GM21367 (cell line): ENCODE results near the gene CTCFL.

Experiments used
- ATAC-seq: cut with Tn5 transposase; IDR thresholded peaks from one replicate; pipeline ENCODE4 v1.9.1; 2021; ENCODE audit not compliant: unreplicated experiment

Gene CTCFL, protein sequence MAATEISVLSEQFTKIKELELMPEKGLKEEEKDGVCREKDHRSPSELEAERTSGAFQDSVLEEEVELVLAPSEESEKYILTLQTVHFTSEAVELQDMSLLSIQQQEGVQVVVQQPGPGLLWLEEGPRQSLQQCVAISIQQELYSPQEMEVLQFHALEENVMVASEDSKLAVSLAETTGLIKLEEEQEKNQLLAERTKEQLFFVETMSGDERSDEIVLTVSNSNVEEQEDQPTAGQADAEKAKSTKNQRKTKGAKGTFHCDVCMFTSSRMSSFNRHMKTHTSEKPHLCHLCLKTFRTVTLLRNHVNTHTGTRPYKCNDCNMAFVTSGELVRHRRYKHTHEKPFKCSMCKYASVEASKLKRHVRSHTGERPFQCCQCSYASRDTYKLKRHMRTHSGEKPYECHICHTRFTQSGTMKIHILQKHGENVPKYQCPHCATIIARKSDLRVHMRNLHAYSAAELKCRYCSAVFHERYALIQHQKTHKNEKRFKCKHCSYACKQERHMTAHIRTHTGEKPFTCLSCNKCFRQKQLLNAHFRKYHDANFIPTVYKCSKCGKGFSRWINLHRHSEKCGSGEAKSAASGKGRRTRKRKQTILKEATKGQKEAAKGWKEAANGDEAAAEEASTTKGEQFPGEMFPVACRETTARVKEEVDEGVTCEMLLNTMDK

DNA sequence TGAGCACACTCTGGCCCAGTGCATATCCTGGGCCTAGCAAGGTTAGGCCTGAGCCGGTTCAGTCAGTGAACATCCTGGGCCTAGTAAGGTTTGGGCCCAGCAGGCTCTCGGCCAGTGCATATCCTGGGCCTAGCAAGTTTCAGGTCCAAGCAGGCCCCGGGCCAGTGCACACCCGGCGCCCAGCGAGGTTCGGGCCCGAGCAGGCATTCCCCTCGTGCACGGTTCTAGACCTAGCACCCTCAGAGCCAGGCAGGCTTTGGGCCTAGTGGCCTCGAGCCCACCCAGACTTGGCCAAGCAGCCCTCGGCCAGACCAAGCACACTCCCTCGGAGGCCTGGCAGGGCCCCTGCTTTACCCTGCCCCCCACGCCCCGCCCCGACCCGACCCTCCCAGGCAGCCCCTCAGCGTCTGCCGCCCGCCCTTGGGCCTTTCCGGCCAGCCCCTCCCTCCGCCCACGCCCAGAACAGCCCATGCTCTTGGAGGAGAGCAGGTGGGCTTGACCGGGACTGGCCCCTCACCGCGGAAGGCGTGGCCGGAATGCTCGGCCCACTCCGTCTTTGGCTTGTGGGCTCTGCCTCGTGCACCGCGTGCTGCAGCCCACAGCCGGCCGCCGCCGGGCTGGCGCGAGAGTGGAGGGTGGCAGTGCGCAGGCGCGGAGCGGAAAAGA is at the start of gene CTCFL:
Gene CTCFL, minus strand, starts transcription at position 630 of the 666 bp plus-strand sequence. CDS start 935 bp downstream, outside the sequence.
- ATAC-seq, result no peak

DNA sequence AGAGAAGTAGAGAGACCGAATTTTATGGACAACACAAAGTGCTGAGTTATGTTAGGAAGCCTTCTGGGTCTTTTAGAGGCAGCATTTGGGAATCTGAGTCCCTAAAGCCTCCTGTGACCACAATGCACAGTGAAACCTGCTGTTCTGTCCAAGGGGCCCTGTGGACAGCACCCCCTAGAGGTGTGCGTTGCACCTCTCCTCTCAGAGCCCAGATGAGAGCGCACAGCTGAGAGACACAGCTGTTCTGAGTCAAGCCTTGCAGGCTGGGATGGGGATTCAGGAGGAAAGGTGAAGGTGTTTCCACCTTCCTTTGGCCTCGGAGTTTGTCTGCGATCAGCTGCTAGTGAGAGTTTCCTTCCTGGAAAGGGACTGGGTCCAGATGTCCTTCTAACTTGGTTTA is 49.0 kb upstream of the CTCFL start:
- ATAC-seq, result no peak

DNA sequence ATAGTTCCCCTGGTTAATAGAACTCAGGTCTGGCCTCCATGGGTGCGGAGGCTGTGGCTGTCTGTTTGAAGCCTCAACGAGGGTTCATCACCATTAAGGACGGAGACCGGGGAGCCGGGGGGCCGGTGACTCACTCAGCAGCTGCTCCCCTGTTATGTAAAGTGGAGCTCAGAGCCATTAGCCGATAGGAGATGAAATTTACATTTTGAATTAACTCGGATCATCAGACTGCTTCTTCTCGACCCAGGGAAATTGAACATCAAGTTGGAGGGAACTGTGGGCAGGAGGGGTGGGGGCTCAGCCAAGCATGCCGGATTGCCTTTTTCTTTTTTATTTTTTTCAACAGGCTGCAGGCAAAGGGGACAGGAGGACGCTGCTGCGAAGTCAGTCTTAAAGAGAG is 48.3 kb upstream of the CTCFL start:
- ATAC-seq, result no peak

DNA sequence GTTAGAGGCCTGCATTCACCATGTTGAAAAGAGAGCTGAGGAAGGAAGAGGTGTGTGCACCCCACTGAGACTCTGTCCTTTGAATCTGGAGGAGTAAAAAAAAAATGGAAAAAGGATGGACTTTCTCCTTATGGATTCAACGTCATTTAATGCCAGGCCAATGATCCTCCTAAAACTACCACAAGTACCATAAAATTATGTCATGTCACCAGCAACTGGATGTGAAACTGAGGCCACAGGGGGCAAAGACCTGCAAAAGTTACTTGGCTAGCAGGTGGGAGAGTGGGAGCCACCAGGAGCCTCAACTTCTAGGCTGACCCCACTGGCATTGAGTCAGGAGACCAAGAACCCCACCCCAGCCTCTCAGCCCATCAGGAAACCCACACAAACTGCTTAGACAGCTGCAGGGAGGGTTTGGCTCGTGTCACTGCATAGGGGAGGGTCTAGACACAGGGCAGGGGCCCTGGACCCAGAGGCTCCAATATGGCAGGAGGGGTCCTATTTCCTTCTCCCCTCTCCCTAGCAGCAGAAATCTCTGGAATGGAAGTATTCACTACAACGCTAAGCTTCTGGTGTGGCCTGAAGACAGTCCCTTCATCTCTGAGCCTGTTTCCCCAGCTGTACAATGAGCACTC is 47.0 kb upstream of the CTCFL start:
- ATAC-seq, result no peak

DNA sequence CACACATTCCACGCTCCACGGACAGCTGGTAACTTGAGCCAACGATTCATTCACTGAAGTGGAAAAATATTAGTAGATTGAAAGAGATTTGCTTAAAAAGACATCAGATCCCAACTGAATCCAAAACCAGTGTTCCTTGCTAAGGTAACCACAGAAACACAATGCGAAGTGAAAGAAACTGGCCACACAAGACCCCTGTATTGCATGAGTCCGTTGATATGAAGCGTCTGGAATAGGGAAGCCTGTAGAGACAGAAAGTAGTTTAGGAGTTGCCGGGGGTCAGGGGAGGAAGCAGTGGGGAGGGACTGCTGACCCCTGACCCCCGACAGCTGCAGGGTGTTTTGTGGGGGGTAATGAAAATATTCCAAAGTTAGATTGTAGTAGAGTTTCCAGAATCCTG is 46.0 kb upstream of the CTCFL start:
- no peak for ATAC-seq

DNA sequence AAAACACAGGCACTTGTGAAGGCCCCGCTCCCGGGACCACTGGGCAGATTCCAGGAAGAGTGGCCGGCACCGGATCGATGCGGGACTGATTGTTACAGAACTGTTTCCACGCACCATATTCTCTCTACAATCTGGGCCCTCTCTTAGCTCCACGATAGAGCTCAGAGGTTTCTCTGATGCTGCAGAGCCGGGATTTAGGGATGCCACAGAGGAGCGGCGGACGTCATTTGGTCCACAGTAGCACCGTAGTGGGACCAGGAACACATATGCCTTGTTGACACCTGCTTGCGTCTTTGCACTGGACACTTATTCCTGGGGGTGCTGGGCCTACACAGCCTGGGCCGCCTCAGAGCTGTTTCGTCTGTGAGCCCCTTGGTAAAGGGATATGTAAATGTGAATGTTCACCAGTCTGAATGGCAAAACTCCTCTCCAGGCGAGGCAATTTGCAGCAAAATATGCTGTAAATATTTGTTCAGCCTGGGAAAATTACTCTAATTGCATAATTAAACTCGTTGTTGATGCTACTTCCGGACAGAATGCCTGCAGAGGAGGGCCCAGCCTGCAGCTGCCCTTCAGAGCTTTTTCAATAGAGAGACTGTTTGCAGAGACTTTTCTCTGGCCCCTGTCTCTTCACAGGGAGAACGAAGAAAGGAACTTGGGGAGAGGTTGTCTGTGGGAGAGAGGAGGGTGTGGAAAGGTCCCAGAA is 45.4 kb upstream of the CTCFL start:
- no peak for ATAC-seq

DNA sequence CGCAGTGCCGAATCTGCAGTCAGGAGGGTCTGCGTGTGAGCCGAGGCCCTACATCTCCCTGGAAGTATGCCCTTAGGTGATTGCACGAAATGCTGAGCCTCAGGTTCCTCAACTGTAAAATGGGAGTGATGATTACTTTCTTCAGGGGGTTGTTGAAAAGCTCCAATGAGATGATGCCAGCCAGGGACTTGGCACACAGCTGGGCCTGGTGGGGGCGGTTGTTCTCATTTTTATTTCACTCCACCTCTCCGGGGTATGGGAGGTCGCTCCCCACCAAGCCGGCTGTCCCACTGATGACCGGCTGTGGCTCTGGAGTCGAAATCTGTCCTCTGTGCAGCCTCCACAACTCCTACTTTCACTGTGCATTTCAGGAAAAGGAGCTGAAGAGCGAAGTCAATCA is 44.0 kb upstream of the CTCFL start:
- no peak for ATAC-seq

DNA sequence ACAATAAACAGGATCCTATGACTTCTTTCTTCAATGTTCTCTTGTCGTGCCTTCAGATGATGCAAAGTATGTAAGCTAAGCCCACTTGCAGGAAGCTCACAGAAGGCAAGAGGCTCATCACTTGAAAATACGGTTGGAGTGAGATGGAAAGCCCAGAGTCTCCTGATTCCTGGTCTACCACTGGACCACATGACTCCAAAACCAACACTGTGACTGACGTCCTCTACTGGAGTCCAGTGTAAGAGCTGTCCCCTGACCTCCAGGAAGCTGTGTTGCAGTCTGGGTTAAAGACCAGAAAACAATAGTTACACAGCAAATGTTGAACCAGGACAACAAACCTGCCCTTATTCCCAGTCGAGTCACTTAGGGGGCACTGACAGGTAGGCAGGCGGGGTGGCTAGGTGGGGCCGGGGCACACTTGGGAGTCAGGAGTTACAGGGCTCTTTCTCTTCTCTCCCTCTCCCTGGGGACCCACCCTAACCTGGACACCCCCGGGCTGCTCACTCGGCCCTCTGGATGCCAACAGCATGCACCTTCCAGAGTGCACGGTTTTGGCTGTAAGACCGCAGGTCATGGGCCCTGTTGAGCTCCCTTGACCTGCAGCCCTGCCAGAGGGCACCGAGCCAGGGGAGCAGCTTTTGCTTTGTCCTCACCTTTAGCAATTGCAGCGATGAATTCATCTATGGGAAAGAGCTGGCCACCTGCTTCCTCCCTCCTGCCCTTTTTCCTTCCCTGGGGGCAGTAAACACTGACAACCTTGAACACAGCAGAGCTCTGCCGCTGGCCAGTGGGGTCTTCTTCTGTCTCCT is 43.4 kb upstream of the CTCFL start:
- no peak for ATAC-seq

DNA sequence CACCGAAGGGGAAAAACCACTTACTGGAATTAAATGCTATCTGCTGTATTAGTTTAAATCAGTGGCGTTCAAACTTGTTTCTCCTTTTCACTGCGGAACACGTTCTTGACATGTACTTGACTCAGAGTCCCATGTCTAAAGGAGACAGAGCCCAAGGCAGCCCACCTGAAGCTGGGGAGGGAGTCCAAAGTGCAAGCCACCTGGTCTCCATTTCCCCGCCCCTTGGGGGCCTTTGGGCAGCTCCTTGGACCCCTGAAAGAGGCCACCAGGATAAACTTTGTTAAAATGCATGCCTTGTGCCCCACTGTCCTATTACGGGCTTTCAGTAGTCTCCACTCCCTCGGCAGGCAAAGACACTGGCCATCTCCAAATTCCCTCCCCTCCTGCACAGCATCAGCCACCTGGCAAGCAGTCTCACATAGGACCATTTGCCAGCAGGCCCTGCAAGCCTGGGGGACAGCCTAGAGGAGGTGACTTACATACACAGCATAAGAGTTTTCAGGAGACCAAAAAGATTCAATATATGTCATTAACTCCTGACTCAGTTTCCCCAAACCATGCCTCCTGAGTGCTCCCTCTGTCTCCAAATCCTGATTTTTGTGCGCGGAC is 42.6 kb upstream of the CTCFL start:
- ATAC-seq, result no peak

DNA sequence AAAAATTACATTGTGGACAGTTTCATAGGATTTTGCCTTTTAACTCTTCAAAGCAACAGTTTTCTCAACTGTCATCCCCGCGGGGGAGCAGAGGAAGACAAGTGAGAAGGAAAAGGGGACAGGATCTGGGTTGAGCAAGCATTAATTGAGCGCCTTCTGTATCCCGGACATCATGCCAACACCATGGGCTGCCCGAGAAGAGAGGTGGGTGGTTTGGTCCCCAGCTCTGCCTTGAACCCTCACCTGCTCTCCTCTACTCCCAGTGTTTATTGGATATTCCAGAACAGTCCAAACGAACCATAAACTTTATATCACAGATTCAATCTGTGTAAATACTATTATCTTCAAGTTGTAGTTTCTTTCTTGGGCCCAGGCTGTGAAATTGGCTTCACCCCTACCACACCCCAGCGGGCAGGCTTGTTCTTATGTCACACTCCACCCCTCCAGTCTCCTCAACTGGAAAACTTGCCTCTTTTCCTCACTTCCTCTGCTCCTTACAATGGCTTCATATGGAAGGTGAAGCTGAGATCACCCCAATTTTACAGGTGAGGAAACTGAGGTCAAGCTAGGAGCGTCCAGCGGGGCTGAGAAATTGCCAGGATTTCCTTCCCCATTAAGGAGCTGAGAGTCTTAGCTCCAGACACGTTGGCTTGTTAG is 42.0 kb upstream of the CTCFL start:
- ATAC-seq, result no peak

DNA sequence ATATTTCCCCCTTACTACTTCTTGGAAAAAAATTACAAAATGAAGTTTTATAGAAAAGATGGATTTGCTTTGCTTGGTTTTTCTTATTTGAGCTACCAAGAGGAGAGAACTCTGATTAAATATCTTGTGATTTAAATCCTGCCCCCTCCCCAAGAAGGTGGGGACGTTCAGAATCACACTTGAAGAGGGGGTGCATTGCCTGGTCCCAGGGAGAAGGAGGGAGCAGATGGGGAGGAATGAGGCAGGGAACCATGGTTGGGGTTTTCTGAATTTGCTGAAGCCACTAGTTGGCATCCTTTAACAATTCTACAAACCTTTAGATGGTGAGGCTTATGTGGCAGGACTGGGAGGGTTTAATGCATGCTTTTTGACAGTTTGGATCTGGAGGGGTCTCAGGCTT is 41.5 kb upstream of the CTCFL start:
- ATAC-seq, result no peak

DNA sequence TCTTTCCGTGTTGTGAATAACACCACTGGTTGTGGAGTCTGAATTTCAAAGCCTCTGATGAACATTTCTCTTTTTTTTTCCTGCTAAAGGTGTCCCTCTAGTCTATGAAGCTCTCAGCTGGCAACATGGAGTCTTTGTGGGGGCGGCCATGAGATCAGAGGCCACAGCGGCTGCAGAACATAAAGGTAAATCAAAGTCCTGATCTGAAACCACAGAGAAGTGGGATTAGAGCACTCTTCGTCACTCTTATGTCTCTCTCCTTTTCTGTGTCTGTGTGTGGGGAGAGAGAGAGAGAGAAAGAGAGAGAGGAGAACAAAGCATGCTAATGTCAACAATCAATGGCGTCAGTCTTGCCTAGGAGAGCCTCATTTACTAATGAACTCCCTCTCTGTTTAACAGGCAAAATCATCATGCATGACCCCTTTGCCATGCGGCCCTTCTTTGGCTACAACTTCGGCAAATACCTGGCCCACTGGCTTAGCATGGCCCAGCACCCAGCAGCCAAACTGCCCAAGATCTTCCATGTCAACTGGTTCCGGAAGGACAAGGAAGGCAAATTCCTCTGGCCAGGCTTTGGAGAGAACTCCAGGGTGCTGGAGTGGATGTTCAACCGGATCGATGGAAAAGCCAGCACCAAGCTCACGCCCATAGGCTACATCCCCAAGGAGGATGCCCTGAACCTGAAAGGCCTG is 40.2 kb upstream of the CTCFL start:
- ATAC-seq, result no peak

DNA sequence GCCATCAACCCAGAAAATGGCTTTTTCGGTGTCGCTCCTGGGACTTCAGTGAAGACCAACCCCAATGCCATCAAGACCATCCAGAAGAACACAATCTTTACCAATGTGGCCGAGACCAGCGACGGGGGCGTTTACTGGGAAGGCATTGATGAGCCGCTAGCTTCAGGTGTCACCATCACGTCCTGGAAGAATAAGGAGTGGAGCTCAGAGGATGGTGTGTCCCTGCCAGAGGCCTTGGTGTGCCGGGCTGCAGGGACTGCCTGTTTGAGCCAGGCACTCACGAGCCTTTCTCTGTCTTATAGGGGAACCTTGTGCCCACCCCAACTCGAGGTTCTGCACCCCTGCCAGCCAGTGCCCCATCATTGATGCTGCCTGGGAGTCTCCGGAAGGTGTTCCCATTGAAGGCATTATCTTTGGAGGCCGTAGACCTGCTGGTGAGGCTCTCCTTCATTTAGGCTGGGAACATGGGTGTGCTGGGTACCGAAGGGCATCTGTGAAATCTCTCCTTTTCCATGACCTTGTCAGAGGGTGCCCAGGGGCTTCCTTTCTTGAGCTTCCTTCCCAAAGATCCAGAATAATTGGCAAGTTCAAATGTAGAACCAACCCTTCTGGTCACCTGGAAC is 39.4 kb upstream of the CTCFL start:
- no peak for ATAC-seq

DNA sequence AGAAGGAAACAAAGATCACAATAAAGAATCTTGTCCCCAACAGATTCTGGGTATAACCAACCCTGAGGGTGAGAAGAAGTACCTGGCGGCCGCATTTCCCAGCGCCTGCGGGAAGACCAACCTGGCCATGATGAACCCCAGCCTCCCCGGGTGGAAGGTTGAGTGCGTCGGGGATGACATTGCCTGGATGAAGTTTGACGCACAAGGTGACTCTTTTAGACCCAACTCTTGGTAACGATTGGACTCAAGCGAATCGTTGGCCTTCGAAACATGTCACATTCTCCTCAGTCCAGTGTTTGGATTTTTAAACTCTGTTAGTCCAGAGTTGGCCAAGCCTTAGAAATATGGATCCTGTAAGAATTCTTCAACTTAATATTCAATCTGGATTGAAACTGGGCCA is 38.6 kb upstream of the CTCFL start:
- no peak for ATAC-seq

DNA sequence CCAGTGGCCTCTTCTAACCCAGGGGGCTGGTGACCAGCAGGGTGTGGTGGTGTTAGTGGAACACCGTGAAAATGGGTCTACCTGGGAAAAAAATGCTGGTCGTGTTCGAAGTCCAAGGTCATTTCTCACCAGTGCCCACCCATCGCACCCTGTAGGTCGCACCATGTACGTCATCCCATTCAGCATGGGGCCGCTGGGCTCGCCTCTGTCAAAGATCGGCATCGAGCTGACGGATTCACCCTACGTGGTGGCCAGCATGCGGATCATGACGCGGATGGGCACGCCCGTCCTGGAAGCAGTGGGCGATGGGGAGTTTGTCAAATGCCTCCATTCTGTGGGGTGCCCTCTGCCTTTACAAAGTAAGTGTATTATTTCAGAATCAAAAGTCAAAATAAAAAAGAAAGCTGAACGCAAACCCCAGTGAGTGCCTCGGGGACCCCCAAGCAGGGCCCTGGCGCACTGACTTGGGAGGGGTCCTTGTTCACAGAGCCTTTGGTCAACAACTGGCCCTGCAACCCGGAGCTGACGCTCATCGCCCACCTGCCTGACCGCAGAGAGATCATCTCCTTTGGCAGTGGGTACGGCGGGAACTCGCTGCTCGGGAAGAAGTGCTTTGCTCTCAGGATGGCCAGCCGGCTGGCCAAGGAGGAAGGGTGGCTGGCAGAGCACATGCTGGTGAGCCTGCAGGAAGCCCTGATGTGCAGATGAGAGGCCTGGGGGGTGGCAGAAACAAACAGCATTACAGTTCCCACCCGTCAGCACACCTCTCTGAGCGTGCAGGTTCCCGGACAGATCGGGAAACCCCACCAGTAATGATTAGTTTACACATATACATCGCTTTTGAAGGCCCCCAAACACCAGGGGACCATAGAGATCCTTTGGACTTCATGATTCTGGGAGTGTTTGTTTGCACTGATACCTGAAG is 37.9 kb upstream of the CTCFL start:
- no peak for ATAC-seq

DNA sequence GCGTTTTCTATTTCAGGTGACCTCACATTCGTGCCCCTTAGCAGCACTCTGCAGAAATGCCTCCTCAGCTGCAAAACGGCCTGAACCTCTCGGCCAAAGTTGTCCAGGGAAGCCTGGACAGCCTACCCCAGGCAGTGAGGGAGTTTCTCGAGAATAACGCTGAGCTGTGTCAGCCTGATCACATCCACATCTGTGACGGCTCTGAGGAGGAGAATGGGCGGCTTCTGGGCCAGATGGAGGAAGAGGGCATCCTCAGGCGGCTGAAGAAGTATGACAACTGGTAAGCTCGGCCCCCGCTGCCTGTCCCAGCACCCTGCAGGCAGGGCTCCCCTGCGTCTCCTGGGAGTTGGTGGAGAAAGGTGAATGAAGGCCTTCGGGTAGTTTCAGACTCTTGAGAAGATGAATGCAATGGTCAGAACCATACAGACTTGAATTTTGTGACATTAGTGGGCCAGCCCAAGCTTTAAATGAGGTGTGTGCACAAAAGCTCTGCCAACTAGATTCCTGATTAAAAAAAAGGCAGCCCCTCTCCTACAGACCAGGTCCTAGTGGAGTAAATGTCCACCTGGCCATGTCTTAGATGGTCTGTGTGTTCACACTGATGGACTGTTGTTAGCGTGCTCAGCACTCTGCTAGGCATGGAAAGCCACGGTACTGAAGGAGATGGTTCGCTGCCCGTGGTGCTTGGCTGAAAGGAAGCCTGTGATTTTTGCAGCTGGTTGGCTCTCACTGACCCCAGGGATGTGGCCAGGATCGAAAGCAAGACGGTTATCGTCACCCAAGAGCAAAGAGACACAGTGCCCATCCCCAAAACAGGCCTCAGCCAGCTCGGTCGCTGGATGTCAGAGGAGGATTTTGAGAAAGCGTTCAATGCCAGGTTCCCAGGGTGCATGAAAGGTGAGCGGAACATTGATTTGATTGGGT is 36.7 kb upstream of the CTCFL start:
- no peak for ATAC-seq
